NCI-H2196 (cell line): ENCODE data around the gene NOD2.

Experiments used
- DNase-seq: peaks from one replicate; lab custom pipeline; 2025; ENCODE audit not compliant: unreplicated experiment; lab: John Stamatoyannopoulos, UW

NOD2 gene

DNA sequence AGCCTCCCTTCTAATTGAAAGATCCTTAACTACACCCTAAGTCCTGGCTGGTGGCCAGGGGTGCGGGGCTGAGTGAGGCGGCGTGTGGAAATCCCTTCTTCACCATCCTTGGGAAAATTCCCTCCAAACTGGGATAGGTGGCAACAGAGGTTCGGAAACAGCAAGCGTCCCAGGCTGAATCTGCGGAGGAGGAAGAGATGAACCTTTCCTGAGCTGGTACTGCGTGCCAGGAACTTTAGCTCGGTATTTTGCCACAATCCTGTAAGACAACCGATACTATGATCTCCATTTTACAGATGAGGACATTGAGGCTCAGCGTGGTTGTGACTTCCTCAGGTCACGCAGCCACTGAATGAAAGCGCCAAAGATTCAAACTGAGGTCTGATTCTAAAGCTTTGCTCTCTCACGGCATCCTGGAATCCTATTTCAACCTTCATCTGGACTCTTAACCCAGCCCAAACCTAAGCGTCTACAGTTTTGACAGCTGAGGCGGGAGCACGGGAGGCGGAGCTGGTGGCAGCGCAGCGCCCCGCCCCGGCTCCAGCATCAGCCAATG is 47.9 kb downstream of the NOD2 start:
- DNase-seq = peak; percentile 0

DNA sequence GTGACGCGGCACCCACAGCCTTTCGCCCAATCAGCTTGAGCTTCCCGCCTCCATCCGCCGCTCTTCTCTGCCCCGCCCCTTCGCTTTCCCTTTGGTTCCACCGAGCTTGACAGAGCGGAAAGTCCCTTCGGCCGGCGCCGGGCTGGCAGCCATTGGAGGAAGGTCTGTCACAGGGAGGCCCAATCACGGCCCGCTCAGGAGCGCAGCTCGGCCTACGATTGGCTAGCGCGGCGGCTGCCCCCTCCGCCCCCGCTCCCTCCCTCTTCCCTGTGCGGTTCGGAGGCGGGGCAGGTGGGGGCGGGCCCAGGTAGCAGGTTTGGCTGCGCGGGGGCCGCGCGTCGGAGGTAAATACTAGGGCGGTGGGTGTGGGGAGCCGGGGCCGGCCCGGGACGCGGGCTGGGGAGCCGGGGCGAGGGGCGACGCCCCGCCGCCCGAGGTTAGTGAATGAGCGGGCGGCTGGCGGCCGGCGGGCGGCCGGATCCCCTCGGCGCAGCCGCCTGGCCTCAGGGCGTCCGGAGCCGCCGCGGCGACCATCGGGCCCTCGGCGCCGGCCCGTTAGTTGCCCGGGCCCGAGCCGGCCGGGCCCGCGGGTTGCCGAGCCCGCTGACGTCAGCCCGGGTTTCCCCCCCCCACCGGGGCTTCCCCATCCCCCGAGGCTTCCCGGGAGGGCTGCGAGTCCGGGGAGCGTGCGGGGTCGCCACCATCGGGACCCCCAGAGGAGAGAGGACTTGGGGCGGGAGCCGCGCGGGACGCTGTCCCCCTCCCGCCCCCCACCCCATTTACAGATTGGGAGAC is 48.6 kb downstream of the NOD2 start, which contains the start of gene CYLD:
TSS of gene CYLD (plus strand) at position 306 of the 795 bp plus-strand sequence. CDS start 7,613 bp downstream, outside the sequence.
- DNase-seq = peak; percentile 91

DNA sequence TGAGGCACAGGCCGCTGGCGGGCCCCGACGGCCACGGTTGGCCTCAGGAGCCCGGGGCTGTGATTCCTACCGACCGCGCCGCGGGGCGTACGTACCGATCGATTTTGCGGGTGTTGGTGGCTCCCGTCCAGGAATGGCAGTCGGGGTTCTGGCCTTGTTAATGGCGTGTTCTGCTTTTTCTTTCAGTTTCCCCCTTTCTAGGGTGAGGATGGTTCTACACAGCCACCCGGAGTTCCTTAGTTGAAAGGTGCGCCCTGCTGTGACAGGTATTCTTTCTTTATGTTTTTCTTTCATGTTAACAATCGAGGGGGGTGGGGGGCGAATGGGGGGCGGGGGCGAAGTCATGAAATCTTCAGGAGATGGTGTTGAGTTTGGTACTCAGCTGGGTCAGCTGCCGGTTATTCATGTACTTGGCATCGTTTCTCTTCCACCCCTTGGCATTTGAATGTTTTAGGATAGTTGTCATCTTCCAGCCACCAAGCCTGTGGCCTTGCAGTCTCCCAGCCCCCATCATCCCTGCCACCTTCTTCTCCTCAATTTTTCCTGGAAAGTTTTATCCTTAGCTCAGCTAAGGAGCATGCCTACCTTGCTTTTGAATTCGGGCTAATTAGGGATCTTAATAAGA is 49.3 kb downstream of the NOD2 start:
- DNase-seq = no peak

DNA sequence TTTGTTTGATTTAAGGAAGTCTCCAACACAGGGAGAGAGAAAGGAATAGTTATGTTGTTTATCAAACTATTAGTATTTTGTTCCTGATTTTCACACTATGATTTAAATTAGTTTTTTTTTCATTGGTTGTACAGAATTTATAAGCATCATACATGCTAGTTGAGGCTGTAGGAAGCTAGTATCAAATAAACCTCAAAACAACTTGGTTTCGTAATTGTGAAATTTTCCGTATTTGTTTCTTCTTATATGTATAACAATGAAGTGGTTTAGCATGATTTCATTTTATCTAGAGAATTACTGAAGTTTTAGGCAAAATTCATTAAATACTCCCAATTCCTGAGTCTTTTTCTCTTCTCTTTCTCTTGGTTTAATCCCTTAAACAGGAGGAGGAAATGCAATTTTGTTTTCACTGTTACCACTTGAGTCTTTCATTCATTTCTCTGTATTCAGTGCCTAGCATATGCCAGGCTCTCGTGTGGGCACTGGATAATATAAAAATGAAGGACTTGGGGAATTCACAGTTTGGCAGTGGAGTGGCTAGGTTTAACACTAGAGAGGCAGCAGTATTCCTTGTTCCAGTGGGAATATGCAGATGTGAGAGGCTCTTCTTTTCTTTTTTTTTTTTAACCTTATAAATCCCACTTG is 50.3 kb downstream of the NOD2 start:
- no peak for DNase-seq

DNA sequence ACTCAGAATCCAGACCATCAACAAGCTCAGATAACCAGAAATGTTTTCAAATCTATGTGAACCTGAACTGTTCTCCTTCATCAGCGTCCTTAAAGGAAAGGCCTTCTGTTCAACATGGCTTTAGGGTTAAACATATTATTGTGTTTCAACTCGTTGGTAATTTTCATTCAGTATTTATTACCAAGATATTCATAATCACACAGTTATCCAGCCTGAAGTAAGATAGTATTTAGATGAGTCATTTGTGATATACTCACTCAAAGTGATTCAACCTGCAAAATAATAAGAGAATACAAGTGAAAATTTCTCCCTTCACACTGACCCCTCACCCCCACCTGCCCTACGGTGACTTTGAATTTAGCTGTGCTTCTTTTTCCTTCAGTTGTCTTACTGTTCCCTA is 51.5 kb downstream of the NOD2 start:
- no peak for DNase-seq

DNA sequence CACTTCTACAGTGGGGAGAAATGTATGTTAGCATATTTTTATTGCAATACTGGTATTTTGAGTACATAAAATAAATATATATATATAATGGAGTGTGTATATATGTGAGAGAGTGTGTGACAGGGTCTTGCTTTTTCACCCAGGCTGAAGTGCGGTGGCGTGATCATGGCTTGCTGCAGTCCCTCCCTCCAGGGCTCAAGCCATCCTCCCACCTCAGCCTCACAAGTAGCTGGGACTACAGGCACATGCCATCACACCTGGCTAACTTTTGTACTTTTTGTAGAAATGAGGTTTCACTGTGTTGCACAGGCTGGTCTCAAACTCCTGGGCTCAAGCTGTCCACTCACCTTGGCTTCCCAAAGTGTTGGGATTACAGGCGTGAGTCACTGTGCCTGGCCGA is 52.5 kb downstream of the NOD2 start:
- DNase-seq = no peak

DNA sequence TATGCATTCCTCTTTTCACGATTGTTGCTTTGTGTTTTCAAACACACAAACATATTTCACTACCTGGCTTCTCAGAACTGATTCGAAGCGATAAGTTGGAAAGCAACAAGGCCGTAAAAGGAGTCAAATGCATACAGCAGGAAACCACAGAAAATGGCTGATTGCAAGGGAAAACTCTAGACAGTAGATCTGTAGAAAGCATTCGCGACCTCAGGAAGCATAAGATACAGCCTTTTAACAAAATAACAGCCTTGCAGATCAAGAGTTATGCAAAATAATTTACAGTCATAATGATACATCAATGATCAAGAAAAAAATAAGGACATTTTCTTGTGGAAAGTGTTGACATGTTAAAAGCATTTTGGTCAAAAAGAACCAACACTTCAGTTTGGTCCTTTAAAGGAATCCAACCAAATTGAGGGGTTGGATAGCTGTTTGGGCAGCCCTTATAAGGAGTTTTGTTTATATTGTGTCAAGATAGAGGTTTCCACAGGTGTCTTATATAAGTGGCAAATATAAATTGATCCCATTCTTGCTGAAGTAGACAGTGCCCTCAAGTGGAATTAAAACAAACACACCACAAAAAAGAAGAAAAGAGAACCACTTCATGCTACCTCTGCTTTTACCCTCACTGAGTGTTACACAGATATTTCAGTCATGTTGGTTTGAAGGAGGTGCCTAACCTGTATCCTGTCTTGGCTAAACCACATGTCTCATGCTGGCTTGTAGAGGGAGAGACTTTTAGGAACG is 54.0 kb downstream of the NOD2 start:
- DNase-seq = no peak

DNA sequence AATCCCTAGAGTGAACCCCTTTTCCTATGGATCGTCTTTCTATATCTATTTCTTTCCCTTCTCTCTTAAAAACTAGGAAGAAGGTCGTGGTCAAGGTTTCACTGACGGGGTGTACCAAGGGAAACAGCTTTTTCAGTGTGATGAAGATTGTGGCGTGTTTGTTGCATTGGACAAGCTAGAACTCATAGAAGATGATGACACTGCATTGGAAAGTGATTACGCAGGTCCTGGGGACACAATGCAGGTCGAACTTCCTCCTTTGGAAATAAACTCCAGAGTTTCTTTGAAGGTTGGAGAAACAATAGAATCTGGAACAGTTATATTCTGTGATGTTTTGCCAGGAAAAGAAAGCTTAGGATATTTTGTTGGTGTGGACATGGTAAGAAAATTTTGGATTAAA is 58.1 kb downstream of the NOD2 start:
- no peak for DNase-seq

DNA sequence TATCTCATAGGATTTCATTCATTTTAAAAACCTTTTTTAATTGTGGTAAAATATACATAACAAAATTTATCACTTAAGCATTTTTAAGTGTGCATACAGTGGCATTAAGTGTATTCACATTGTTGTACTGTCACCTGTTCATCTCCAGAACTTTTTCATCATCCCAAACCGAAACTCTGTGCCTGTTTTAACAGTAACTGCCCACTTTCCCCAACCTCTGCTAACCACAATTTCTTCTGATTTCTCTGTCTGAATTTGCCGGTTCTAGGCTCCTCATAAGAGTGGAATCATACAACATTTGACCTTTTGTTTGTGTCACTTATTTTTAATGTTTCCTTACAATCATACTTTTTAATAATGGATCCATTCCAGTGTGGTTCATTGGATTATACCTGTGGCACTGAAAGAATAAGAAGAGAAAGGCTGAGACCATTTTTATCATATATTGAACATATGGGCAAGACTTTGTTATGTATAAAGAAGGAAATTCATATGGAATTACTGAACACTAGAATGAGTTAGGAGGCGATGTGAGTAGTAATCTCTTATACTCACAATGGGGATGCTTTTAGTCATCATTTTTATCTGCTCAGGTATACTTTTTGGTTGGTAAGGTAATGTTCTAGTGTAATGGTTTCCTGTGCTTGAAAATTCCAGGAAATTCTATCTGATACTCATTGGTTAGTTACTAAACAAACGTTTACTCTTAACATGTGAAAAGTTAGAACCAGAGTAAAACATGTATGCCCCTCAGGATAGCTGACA is 59.2 kb downstream of the NOD2 start:
- no peak for DNase-seq

DNA sequence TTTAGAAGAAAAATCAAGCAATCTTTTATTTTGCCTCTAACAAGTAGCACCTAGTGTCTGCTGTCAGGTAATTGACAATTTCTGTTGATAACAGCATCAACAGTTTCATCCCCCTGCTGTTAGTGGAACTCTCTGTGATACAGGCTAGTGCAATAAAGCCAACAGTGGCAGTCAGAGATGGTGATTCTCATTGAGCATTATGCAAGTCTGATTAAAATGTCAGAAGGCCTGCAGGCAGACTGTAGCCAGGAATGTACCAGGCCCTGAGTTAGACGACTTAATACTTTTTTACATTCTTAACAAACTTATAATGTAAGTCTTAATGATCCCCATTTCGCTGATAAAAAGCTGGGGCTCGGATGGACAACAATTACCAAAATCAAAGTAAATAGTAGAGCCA is 63.1 kb downstream of the NOD2 start:
- DNase-seq = no peak

DNA sequence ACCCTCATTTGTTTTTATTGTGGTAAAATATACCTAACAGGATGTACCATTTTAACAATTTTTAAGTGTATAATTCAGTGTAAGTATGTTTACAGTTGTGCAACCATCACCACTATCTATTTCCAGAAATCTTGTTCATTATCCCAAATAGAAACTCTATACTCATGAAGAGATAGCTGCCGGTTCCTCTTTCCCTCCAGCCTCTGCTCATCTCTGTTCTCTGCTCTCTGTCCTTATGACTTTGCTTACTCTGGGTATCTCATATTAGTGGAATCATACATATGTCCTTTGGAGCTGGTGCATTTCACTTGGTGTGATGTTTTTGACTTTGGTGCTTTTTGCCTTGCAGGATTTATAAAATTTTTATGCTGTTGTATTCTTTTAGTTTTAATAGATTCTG is 67.9 kb downstream of the NOD2 start:
- DNase-seq = no peak

DNA sequence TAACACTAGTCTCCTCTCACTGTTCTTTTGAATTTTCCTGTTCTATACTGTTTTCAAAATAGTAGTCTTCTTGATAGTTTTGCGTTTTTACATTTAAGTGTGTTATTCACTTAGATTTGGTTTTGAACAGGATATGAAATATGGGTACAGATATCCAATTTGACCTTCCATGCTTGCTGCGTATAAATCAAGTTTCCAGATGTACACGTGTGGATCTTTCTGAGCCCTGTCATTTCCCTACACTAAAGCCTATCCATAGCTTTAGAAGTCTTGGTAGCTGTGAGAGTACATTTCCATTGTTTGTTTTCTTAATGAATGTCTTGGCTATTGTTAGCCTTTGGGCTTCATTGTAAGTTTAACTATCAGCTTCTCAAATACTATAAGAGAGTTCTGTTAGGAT is 68.8 kb downstream of the NOD2 start:
- DNase-seq = no peak

DNA sequence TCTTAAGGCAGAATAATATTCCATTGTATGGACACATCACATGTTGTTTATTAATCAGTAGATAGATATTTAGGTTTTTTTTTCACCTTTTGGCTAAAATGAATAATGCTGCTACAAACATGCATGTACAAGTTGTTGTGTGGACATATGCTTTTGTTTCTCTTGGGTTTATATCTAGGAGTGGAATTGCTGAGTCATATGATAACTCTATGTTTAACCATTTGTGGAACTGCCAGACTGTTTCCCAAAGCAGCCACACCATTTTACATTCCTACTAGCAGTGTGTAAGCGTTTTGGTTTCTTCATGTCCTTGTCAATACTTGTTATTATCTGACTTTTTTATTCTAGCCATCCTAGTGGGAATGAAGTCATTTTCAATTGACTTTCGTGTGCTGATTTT is 69.8 kb downstream of the NOD2 start:
- no peak for DNase-seq

DNA sequence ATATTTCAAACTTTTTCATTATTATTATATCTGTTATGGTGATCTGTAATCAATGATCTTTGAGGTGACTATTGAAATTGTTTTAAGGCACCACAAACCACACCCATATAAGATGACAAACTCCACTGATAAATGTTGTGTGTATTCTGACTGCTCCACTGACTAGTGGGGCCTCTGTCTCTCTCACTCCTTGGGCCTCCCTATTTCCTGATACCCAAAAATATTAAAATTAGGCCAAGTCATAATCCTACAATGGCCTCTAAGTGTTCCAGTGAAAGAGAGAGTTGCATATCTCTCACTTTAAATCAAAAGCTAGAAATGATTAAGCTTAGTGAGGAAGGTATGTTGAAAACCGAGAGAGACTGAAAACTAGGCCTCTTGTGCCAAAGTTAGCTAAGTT is 71.9 kb downstream of the NOD2 start:
- DNase-seq = no peak

DNA sequence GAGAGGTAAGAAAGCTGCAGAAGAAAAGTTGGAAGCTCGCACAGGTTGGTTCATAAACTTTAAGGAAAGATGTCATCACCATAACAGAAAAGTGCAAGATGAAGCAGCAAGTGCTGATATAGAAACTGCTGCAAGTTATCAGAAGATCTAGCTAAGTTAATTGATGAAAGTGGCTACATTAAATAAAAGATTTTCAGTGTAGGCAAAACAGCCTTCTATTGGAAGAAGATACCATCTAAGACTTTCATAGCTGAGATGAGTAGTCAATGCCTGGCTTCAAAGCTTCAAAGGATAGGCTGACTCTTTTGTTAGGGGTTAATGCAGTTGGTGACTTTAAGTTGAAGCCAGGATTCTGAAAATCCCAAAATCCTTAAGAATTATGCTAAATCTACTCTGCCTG is 72.5 kb downstream of the NOD2 start:
- no peak for DNase-seq

DNA sequence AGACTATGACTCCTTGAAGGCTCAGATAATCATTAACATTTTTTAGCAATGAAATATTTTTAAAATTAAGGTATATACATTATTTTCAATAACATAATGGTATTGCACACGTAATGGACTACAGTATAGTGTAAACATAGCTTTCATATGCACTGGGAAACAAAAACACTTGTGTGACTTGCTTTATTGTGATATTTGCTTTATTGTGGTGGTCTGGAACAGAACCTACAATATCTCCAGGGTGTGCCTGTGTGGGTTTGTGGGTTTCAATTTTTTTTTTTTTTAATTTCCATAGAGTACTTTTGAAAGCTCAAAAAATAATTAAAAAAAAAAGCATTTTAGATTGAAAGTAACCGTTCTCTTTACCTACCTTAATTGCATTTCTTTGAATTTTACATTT is 73.8 kb downstream of the NOD2 start:
- no peak for DNase-seq

DNA sequence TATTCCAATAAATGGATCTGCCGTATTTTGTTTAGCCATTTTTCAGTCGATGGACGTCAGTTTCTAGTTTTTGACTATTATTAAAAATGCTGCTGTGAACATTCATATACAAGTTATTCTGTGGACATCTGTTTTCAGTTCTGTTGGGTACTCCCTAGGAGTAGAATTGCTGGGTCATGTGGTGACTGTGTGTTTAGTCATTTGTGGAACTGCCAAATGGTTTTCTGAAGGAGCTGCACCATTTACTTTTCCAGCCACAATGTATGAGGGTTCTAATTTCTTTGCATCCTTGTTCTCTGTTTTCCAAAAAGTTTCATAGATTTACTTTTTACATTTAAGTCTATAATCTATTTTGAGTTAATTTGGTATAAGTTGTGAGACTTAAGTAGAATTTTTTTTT is 78.0 kb downstream of the NOD2 start:
- no peak for DNase-seq

DNA sequence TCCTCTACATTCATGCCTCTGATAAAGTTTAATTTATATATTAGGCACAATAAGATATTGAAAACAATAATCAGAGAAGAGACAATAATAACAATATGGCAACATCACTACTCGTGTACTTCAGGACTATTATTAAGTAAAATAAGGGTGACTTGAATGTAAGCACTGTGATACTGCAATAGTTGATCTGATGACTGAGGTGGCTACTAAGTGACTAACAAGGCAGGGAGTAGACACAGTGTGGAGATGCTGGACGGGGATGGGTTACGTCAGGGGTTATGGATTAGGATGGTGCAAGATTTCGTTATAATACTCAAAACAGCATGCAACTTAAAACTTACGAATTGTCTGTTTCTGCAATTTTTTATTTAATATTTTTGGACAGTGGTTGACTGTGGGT is 81.0 kb downstream of the NOD2 start:
- DNase-seq = no peak

DNA sequence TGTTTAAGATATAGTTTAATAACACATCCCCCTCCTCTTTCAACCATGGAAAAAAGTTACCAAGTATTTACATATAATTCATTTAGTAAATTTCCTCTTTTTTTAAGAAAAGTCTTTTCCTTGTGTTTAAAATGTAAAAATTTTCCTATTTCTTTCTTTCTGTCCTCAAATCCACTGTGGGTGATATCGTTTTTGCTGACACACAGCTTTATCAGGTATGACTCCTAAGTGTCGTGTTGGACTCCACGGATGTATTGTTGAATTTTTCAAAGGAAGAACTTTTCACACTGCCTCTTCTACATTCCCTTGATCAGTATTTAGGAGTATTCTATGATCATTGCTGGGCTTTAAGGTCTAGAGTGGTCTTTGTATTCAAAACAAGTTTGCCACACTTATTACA is 81.6 kb downstream of the NOD2 start:
- DNase-seq = no peak

DNA sequence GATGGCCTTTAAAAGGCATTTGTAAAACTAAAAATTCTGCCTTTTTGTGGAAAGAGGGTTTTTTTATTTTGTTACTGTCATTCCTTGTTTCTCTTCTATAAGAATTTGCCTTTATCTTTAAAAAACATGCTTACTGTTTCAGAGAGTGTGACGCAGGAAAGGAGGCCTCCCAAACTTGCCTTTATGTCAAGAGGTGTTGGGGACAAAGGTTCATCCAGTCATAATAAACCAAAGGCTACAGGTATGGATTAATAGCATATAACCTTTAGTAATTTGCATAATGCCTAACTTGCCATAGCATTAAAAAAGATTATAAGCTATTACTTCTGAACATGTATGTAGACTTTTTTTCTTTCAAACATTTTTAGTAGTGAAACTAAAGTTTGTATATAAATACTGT is 82.6 kb downstream of the NOD2 start:
- DNase-seq = no peak
